Pancreas (tissue), 10 donors: Measurements from ENCODE around the gene RPA3. TPM values are rescaled to one million over a fixed set of nuclear protein-coding genes. Genes with fewer than 3 reads are reported as not detected.
"Not testable (repeated sequence)": the region's sequence is repeated elsewhere in the genome, so short reads cannot be mapped to it uniquely, and the experiment has no call there.

ENCODE experiments used
- ATAC-seq, 4 donors: fragments of 200-7000 bp; cut with Tn5 transposase; one replicate each; pipeline versions ENCODE4 v1.8.0 to v1.9.1; 2020; ENCODE audit warnings: mild to moderate bottlenecking in 4 of 4, moderate library complexity in 4 of 4
- DNase-seq, 6 donors: peaks; one replicate each; pipeline ENCODE4 v3.0.0-alpha.2; 2020
- FAIRE-seq: peaks from 2 replicates; lab custom pipeline; 2012; peaks lifted over from hg19 to GRCh38; lab: Jason Lieb, UNC
- H3K27ac ChIP-seq, 4 donors: fragments of 200-600 bp; sonication (generic); 1 replicate in 3 of 4; 2 replicates in 1 of 4; pipeline versions ENCODE4 v1.5.0 to v1.8.0; 2020
- H3K27me3 ChIP-seq, 4 donors: fragments of 200-600 bp; one replicate each; pipeline ENCODE4 v1.8.0; 2021
- H3K36me3 ChIP-seq, 3 donors: fragments of 200-600 bp; sonication (generic) in 1 of 3; one replicate each; pipeline versions ENCODE4 v1.5.0 to v1.8.0; 2020 to 2021
- H3K4me1 ChIP-seq, 3 donors: fragments of 200-600 bp; one replicate each; pipeline ENCODE4 v1.8.0; 2021
- H3K4me3 ChIP-seq, 4 donors: fragments of 200-600 bp; sonication (generic) in 2 of 4; one replicate each; pipeline versions ENCODE4 v1.5.0 to v1.8.0; 2020 to 2021
- H3K9me3 ChIP-seq, 4 donors: fragments of 200-600 bp; one replicate each; pipeline ENCODE4 v1.8.0; 2021
- CTCF ChIP-seq, 4 donors: fragments of 200-600 bp; sonication (generic) in 3 of 4; IDR thresholded peaks; one replicate each; pipeline versions ENCODE4 v1.5.0 to v1.8.0; 2021; ENCODE audit warnings: antibody characterized with exemption in 4 of 4
- WGBS, 2 donors: extraction: QIAGEN DNeasy Blood & Tissue Kit; methylation state at CpG; one replicate each; pipeline ENCODE4 v1.1.7; 2013; 5-methylcytosine and 5-hydroxymethylcytosine counted together
- intact Hi-C, 3 donors: fragments of 100-400 bp; cut with DNase I; formaldehyde crosslinking; loops; one replicate each; pipeline versions ENCODE4 v1.11.1 to v1.14.2; 2022
- polyA plus RNA-seq, 2 donors: library from polyadenylated mRNA; stranded (reverse); fragments of 200-250 nt; gene quantifications; one replicate each; pipeline ENCODE4 v1.2.3, GENCODE V29; 2013
- total RNA-seq, 6 donors: library from RNA; stranded (reverse); fragmentation: NEBNext Ultra II Directional in 4 of 6; extraction: Animal tissue kit (Norgen Biotek cat#: 25700) in 4 of 6; gene quantifications; one replicate each; pipeline versions ENCODE4 v1.2.1 to v1.2.4, GENCODE V29; 2021 to 2023
- donor health status: healthy with polysubstance abuse.
- donor health status: DM: no; HTN: no; CAD: no; lungs with moderate emphysema.
- donor health status: DM: no; HTN: no; CAD: no.
- donor health status: control.
- donor health status: control.
- donor health status: Bipolar disorder and iron deficiency.
- donor health status: DM: yes; HTN: yes; CAD: no.
- donor health status: DM: no; HTN: no; CAD: no.
- donor health status: DM: no; HTN: no; CAD: no.
- donor health status: DM: yes; HTN: yes; CAD: no.

The RPA3 gene
- total and polyA plus RNA-seq, 8 donors: 5.2 to 16.0 (median 10.0) TPM

GRCh38 chr7:7662527-7662926, 55.9 kb downstream of the RPA3 start:
- ATAC-seq: no peak
- no peak for FAIRE-seq
- peaks cover 0 to 16% (median 3%) of the 10 kb centered on the region in 3 donors for H3K4me1 ChIP-seq
- TF ChIP-seq CTCF (IDR thresholded peaks at IDR 0.05): no peak
- WGBS, 2 donors: 93 to 98% methylated on average over 6 of the region's 6 CpGs
- no peaks in the 10 kb centered on the region for H3K36me3 ChIP-seq
- H3K9me3 ChIP-seq: no peaks in the 10 kb centered on the region
- H3K27ac ChIP-seq: no peak overlapping the region
- no peak overlapping the region for H3K4me3 ChIP-seq
- peak in 1 of 6 donors; percentile 37 for DNase-seq
- H3K27me3 ChIP-seq: no peaks in the 10 kb centered on the region
- intact Hi-C loops: no loop called here

GRCh38 chr7:7656459-7656858, 61.9 kb downstream of the RPA3 start:
- FAIRE-seq, ATAC-seq, H3K36me3 ChIP-seq, H3K4me3 ChIP-seq, H3K27ac ChIP-seq, DNase-seq, H3K27me3 ChIP-seq, H3K9me3 ChIP-seq, H3K4me1 ChIP-seq, intact Hi-C loops: not testable (repeated sequence)
- WGBS, 2 donors: 94 to 98% methylated on average over 3 of the region's 3 CpGs

- intact Hi-C loops: no loop called here
- no peak for ATAC-seq
- no peak overlapping the region for H3K27ac ChIP-seq
- H3K36me3 ChIP-seq: no peaks in the 10 kb centered on the region
- no peak overlapping the region for H3K4me3 ChIP-seq
- no peaks in the 10 kb centered on the region for H3K27me3 ChIP-seq
- H3K9me3 ChIP-seq: no peaks in the 10 kb centered on the region
- FAIRE-seq: peak; percentile 23
- peaks cover 0 to 5% (median 0%) of the 10 kb centered on the region in 3 donors for H3K4me1 ChIP-seq
- WGBS, 2 donors: 82 to 87% methylated on average over 4 of the region's 4 CpGs
- no peak for TF ChIP-seq CTCF (IDR thresholded peaks at IDR 0.05)
- no peak for DNase-seq
Measured at GRCh38 chr7:7654964-7655715, 63.3 kb downstream of the RPA3 start.

- FAIRE-seq (no peak), ATAC-seq (peak in 2 of 4 donors; percentile 17 to 22), DNase-seq (no peak)
- H3K27me3 ChIP-seq: no peaks in the 10 kb centered on the region
- no peak overlapping the region for H3K4me3 ChIP-seq
- H3K36me3 ChIP-seq: no peaks in the 10 kb centered on the region
- 66 to 71% methylated on average over 3 of the region's 3 CpGs for WGBS, 2 donors
- H3K27ac ChIP-seq: no peak overlapping the region
- H3K4me1 ChIP-seq: peaks cover 0 to 6% (median 0%) of the 10 kb centered on the region in 3 donors
- intact Hi-C loops: no loop called here
- TF ChIP-seq CTCF (IDR thresholded peaks at IDR 0.05): peak in 2 of 4 donors; percentile 16 to 25
- H3K9me3 ChIP-seq: no peaks in the 10 kb centered on the region
Measured at GRCh38 chr7:7653593-7654187, 64.7 kb downstream of the RPA3 start.

GRCh38 chr7:7652798-7653540, 65.4 kb downstream of the RPA3 start:
- H3K4me1 ChIP-seq: peaks cover 0 to 6% (median 0%) of the 10 kb centered on the region in 3 donors
- intact Hi-C loops: no loop called here
- DNase-seq (no peak), ATAC-seq (no peak), FAIRE-seq (no peak)
- H3K36me3 ChIP-seq: no peaks in the 10 kb centered on the region
- 76 to 100% methylated on average over 1 of the region's 1 CpG for WGBS, 2 donors
- no peaks in the 10 kb centered on the region for H3K9me3 ChIP-seq
- no peak for TF ChIP-seq CTCF (IDR thresholded peaks at IDR 0.05)
- H3K4me3 ChIP-seq: no peak overlapping the region
- no peak overlapping the region for H3K27ac ChIP-seq
- no peaks in the 10 kb centered on the region for H3K27me3 ChIP-seq
